Activated T-helper 9 cell treated with anti-CD3 and anti-CD28 coated beads, Interleukin-2, amount 50 U/mL, for 16 hours (primary cell): ENCODE data around the gene DIPK1B.

ENCODE experiments used
- DNase-seq: peaks from one replicate; pipeline ENCODE4 v3.0.0-alpha.2; 2020; ENCODE audit warnings: low read depth

Gene DIPK1B

DNA sequence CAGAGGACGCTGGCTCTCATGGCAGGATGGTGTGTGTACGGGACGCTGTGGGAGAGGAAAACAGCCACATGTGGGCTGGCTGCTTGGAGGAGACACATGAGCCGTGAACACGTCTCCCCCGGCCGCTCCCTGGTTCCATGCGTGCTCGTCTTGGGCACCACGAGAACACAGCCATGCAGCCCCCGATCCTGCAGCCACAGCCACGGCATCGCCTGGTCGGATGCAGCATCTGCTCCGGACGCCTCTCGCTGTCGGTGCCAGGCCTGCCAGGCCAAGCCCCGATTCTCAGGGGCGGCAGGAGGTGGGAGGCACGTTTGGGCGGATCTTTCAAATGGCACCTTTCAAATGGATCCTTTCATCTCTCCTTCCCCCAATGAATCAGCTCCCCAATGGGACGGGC lies 27.1 kb downstream of the DIPK1B start:
- DNase-seq = no peak

DNA sequence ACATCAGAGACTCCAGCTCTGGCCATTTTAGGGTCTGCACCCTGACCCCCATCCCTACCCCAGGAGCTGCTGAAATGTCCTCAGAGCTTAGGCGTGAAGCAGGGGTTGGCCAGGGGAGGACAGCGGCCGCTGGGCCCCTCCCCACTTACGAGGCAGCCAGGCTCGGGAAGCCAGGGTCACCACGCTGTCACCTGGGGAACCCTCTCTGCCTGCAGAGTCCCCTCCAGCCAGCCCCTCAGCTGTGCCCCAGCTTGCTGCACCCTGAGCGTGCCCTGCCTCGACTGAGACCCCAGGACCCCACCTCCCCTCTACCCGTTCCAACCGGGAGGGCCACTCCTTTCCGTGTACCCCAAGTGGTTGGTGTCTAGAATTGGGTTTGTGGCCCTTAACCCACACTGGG lies 27.7 kb downstream of the DIPK1B start:
- no peak for DNase-seq

- no peak for DNase-seq
Observed at GRCh38 chr9:136740491-136740890, 28.1 kb downstream of the DIPK1B start.

GRCh38 chr9:136740971-136741882 lies 28.9 kb downstream of the DIPK1B start:
- DNase-seq = no peak

DNA sequence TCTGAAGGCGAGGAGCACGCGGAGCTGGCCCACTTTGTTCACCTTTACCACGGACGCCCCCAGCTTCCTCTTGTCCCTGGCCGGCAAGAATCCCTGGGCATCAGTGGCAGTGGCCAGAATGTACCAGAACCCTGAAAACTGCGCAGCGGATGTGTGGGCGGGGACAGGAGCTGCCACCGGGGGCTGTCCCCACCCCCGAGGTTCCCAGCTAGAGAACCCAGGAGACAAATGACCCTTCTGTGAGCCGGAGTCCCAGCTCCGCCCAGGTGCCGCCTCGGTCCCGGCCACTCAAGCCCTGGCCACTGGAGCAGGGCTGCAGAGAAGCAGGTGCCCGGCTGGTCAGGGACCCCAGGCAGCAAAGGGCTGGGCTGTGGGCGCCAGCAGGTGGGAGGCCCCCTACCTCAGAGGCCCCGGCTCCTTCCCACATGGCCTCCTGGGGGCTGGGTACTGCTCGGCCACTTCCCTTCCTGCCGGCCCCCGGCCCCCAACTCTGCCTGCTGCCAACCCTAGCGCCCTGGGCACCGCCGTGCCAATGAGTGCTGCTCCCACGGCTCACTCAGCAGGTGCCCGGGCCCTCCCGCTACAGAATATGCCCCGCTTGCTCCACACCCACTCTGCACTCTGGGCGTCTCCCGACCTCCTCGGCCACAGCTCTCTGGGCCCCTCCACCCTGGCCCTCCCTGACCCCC lies 29.7 kb downstream of the DIPK1B start:
- DNase-seq = no peak

GRCh38 chr9:136742591-136743391 lies 30.4 kb downstream of the DIPK1B start, which contains the start of gene LCN10:
Gene LCN10 (minus strand): TSS chr9:136742940. CDS start chr9:136742903, 37 bp downstream.
- no peak for DNase-seq

DNA sequence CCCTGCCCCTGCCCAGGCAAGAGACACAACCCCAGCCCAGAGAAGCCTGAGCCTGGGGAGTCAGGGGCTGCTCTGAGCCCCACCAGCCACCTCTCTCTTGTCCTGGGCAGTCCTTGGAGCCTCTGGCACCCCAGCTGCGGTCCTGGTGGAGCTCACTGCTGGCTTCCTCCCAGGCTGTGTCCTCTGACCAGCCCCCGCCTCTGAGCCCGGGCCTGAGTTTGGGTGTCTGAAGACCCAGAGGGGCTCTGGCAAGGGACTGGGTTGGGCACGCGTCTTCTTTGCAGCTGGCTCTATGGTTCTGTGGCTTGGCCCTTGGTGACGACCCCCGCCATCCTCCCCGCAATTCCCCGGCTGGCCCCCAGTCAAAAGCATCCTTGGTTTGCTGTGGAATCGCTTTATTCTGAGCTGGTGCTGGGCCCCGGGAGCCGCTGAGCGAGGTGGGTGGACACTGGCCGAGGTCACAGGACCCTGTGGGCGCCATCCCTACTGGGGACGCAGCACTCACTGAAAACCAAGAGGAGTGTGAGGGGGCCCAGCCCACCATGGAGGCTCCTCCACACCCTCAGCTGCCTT lies 31.4 kb downstream of the DIPK1B start:
- DNase-seq = no peak

DNA sequence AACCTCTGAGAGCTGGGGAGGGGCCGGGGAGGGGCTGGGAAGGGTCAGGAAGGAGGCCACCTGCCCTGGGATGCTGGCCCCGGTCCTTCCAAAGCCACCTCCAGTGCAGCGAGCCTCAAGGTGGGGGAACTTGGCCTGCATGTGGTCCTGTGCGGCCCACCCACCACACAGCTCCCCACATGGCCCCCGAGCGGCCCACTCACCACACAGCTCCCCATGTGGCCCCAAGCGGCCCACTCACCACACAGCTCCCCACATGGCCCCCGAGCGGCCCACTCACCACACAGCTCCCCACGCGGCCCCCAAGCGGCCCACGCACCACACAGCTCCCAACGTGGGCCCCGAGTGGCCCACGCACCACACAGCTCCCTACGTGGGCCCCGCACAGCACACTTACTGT lies 32.4 kb downstream of the DIPK1B start:
- no peak for DNase-seq

- DNase-seq = no peak
Observed at GRCh38 chr9:136745389-136746154, 33.2 kb downstream of the DIPK1B start.

DNA sequence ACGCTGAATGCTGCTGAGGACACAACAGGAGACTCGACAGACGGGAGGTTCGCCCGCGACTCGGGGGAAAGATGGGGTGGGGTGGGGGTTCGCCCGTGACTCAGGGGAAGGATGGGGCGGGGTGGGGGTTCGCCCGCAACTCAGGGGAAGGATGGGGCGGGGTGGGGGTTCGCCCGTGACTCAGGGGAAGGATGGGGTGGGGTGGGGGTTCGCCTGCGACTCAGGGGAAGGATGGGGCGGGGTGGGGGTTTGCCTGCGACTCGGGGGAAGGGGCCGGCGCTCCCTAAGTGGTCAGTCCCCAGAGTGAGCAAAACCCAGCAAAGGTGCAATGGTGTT lies 33.8 kb downstream of the DIPK1B start:
- no peak for DNase-seq

DNA sequence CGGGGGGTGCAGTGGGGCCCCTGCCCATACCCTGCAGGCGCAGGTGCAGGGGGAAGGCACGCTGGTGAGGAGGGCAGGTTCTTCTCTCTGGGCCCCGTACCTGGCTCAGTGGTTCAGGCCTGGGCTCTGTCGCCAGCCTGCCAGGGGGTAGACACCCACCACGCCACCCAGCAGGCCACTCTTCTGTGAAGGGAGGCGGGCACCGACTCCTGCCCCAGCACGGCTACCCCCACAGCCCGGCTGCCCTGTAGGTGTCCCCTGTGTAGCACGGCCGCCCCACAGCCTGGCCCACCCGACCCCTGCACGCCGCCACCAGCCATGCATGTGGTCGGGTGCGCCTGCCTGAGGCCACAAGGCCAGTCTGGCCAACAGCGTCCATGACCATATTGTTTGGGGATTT lies 34.2 kb downstream of the DIPK1B start:
- no peak for DNase-seq

DNA sequence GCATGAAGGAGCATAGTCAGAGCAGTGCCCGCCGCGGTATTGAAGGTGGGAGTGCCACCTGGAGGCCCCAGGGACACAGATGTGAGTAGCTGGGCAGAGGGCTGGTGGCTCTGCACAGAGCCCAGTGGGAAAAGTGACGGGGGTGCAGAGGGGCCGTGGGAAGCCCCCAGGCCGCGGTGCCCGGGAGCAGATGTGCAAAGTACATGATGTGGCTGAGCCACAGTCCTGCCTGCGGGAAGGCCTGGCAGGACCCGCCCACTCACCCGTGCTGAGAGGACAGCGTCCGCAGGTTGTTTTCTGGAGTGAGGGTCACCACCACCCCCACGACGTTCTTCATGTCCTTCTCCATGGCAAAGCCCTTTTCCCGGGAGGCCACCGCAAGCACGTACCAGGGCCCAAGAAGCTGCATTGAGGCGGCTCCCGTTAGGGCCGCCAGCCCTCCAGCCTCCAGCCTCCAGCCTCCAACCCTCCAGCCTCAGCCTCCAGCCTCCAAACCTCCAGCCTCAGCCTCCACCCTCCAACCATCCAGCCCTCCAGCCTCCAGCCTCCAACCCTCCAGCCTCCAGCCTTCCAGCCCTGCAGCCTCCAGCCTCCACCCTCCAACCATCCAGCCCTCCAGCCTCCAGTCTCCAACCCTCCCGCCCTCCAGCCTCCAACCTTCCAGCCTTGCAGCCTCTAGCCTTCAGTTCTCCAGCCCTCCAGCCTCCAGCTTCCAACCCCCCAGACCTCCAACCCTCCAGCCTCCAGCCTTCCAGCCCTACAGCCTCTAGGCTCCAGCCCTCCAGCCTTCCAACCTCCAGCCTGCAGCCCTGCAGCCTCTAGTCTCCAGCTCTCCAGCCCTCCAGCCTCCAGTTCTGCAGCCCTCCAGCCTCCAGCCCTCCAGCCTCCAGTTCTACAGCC lies 35.0 kb downstream of the DIPK1B start:
- no peak for DNase-seq

DNA sequence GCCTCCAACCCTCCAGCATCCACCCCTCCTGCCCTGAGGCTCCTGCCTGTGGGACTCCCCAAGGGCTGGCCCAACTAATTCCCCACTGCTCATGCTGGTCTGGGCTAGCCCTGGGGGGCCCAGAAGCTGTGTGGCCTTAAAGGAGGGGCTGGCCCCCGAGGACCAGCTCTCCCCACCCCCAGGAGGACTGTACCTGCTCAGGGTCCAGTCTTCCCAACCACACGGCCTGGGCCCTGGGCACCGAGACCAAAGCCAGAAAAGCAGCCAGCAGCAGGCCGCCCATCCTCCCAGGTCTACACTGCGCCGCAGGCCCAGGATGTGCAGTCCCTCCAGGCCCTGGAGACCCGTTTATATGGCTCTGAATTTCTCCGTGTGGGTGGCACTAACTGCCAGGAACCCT lies 35.8 kb downstream of the DIPK1B start, which contains the start of gene LCN6:
Gene LCN6 (minus strand): TSS at position 325 of the 400 bp plus-strand sequence. CDS start 42 bp downstream, at position 283.
- no peak for DNase-seq

GRCh38 chr9:136748666-136749611 lies 36.6 kb downstream of the DIPK1B start:
- no peak for DNase-seq

DNA sequence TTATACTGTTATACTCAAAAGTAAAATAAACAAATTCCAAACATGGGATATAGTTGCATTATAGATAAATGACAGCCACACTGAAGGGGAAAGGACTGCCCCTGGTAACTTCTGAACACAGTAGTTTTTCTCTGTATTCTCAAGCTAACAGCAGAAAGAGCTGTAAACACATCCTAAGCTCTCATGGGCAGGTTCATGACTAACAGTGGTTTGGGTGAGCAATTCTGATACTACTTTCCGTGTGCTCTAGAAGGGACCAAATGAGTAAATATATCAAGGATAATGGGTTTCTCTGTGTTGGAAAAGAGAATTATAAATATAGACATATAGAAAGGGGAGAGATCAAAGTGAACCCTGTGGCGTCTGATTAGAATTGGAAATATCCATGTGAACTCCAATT lies 38.2 kb downstream of the DIPK1B start:
- DNase-seq = no peak

- DNase-seq = no peak
Observed at GRCh38 chr9:136751244-136751643, 38.9 kb downstream of the DIPK1B start.

DNA sequence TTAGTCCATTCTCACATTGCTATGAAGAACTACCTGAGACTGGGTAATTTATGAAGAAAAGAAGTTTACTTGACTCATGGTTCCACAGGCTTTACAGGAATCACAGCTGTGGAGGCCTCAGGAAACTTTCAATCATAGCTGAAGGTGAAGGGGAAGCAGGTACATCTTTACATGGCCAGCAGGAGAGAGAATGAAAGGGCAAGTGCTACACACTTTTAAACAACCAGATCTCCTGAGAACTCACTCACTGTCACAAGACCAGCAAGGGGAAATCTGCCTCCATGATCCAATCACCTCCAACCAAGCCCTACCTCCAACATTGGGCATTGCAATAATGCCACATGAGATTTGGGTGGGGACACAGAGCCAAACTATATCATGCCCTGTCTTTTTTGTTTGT lies 39.4 kb downstream of the DIPK1B start:
- no peak for DNase-seq

DNA sequence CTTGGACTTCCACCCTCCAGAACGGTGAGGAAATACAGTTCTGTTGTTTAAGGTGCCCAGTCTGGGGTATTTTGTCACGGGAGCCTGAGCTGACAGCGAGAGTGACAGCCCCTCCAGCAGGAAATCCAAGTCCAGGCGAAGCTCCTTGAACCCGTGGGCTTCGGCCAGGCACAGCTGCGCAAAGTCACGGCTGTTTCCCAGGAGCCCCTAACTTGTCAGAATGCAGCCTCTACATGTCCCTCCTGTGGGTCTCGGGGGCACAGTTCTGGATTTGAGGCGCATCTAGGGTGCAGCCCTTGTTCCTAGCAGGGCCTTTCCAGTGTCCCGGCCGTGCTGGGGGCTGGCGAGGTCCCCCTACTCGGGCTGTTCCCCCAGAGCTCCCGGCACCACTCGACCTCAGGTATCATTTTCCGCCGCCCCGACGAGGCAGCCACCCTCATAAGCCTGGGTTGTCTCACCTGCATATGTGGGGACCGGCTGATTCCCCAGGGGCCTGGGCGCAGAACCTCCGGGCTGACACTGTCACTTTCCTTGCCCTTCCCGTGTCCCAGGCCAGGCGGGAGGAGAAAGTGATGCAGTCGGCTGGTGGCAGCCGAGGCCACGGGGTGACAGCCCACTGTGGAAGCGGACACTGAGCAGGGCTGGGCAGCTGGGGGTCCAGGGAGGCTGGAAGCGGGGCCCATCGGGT lies 41.1 kb downstream of the DIPK1B start:
- no peak for DNase-seq
